HG03354 (cell line): ENCODE data around the gene BRD4.
"Not testable (repeated sequence)": the region's sequence is repeated elsewhere in the genome, so short reads cannot be mapped to it uniquely, and the experiment has no call there.

ENCODE experiments used
- ATAC-seq: cut with Tn5 transposase; IDR thresholded peaks from one replicate; pipeline ENCODE4 v1.9.1; 2021; ENCODE audit warnings: mild to moderate bottlenecking; ENCODE audit not compliant: unreplicated experiment, poor library complexity, severe bottlenecking

The BRD4 gene

DNA sequence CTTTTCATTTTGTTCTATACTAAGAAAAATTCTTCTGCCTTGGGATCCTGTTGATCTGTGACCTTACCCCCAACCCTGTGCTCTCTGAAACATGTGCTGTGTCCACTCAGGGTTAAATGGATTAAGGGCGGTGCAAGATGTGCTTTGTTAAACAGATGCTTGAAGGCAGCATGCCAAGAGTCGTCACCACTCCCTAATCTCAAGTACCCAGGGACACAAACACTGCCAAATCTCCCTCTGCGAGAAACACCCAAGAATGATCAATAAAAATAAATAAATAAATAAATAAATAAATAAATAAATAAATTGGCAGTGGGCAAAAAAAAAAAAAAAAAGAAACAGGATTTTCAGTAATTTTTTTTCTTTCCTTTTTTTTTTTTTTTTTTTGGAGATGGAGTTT is 31.5 kb upstream of the BRD4 start:
- not testable (repeated sequence) for ATAC-seq

DNA sequence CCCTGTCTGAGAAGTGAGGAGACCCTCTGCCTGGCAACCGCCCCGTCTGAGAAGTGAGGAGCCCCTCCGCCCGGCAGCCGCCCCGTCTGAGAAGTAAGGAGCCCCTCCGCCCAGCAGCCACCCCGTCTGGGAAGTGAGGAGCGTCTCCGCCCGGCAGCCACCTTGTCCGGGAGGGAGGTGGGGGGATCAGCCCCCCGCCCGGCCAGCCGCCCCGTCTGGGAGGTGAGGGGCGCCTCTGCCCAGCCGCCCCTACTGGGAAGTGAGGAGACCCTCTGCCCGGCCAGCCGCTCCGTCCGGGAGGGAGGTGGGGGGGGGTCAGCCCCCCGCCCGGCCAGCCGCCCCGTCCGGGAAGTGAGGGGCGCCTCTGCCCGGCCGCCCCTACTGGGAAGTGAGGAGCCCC is 30.7 kb upstream of the BRD4 start:
- not testable (repeated sequence) for ATAC-seq

DNA sequence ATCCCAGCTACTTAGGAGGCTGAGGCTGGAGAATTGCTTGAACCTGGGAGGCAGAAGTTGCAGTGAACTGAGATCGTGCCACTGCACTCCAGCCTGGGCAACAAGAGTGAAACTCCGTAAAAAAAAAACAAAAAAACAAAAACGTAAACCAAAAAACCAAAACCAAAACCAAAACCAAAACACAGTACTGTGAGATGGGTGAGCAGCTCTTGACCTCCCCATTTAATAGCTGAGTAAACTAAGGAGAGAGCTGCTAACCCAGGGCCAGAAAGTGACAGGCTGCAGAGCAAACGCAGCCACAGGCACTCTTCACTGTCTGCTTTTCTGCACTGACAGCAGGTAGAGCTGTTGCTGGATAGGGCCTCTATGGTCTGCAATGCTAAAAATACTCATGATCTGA is 27.7 kb upstream of the BRD4 start:
- ATAC-seq: not testable (repeated sequence)

DNA sequence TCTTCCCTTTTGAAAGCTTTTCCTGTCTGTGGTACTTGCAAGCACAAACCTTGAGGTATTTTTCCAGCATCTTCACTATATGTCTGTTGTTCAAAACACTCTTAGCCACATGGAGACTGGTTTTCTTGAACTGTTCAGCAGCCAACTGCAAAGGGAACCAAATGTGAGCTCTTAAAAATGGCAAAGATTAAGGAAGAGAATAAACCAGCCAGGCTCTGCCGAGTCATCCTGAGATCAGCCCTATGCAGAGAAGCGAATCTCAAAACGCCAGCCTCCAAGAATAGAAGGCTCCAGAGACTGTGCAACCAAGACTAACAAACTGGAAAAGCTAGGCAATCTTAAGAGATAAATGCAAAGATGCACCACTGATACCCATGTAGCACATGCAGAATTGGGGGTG is 26.6 kb upstream of the BRD4 start:
- no peak for ATAC-seq

DNA sequence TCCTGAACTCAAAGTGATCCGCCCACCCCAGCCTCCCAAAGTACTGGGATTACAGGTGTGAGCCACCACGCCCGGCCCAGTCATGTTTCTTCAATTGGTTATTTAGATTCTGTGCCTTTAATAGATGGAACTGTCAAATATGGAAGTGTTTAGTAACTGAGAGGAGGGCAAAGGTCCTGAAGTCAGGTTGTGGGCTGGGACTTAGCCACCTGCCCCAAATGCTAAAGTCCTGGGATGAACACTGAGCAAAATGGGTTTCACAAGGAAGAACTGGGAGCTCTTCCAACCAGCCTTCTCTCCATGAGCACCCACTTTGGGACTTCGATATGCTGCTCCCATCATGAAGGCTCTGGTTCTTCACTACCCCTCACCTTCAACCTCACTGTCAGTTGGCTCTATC is 25.6 kb upstream of the BRD4 start:
- no peak for ATAC-seq

DNA sequence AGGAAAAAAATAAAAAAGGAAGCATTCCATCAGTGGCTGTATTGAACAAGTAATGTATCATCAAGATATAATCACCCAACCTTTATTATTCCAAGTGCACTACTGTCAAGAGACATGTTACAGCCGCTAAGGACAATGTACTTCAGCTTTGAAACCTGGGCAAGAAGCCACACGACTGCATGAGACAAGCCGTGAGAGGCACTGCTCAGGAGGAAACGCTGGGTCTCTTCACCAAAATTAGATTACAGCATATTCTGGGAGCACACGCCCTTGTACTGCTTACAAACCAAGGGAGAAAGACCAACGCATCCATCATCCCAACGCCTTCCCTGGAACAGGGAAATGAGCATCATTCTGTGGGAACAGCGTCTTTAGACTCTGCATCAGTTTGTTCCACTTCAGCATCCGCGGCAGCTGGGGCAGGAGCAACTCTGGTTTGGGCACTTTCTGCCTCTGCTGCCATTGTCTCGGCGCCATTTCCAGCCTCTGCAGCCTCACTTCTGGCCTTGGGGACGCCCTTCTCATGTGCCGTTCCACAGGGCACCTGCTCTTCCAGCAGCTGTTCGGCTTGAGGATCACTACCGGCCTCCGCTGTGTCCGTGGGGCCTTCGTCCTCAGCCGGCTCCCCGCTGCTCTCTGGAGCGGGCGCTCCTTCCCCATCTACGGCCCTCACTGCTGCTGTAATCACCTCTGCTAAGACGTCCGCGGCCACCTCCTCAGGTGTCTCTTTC is 22.4 kb upstream of the BRD4 start:
- no peak for ATAC-seq

DNA sequence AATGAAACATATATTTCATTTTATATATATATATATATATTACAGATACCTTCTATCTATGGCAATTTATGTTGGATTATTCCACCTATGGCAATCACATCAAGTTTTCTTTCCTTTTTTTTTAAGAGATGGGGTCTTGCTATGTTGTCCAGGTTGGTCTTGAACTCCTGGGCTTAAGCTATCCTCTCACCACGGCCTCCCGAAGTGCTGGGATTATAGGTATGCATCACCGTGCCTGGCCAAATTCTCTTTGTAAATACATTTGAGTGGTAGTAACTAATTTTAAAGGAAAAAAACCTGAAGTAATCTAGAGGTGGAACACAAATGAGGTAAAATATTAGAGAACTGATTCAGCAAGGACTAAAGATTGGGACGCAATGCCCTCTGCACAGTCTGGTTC is 21.6 kb upstream of the BRD4 start:
- no peak for ATAC-seq

DNA sequence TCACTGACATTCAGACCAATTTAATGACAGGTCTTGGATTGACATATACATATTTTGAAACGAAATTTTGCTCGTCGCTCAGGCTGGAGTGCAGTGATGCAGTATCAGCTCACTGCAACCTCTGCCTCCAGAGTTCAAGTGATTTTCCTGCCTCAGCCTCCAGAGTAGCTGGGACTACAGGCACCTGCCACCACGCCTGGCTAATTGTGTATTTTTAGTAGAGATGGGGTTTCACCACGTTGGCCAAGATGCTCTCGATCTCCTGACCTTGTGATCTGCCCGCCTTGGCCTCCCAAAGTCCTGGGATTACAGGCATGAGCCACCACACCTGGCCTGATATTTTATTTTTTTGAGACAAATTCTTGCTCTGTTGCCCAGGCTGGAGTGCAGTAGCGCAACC is 20.2 kb upstream of the BRD4 start:
- ATAC-seq: not testable (repeated sequence)

DNA sequence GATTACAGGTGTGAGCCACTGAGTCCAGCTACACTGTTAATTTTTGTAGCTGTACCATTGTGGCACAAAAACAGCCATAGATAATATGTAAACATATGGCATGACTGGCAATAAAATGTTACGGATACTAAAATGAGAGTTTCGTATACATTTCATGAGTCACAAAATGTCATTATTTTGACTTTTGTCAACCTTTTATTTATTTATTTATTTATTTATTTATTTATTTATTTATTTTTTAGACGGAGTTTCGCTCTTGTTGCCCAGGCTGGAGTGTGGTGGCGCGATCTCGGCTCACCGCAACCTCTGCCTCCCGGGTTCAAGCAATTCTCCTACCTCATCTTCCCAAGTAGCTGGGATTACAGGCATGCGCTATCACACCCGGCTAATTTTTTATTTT is 9.0 kb upstream of the BRD4 start:
- ATAC-seq: not testable (repeated sequence)

DNA sequence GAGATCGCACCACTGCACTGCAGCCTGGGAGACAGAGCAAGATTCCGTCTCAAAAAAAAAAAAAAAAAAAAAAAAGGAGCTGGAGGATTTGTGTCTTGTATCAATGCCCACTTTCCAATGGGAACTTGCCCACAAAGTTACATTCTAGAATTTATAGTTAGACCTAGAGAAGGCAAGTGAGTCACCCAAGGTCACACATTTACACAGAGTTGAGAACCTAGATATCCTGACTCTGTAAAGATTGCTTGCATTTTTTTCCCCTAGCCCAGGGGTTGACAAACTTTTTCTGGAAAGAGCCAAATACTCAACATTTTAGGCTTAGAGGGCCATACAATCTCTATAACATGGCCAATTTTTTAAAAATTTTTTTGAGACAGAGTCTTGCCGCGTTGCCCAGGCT is 7.7 kb upstream of the BRD4 start:
- no peak for ATAC-seq

DNA sequence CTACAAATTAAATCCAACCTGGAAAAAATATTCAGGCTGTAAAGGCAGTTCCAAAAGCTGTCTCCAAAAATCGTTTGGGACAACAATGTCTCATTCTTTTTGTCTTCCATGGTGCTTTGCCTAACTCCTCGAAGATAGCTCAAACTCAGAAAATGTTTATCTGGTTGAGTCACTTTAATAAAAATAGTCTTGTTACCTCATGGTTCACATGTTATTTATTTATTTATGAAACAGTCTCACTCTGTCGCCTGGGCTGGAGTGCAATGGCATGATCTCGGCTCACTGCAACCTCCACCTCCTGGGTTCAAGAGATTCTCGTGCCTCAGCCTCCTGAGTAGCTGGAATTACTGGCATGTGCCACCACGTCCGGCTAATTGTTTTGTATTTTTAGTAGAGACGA is 4.9 kb upstream of the BRD4 start:
- ATAC-seq: no peak

DNA sequence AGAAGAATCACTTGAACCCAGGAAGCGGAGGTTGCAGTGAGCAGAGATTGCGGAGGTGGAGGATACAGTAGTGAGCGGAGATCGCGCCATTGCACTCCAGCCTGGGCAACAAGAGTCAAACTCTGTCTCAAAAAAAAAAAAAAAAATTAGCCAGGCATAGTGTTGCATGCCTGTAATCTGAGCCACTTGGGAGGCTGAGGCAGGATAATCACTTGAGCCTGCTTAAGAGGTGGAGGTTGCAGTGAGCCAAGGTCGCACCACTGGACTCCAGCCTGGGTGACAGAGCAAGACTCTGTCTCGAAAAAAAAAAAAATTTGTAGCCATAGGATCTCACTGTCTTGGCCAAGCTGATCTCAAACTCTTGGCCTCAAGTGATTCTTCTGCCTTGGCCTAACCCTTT is 3.7 kb upstream of the BRD4 start:
- ATAC-seq: not testable (repeated sequence)

DNA sequence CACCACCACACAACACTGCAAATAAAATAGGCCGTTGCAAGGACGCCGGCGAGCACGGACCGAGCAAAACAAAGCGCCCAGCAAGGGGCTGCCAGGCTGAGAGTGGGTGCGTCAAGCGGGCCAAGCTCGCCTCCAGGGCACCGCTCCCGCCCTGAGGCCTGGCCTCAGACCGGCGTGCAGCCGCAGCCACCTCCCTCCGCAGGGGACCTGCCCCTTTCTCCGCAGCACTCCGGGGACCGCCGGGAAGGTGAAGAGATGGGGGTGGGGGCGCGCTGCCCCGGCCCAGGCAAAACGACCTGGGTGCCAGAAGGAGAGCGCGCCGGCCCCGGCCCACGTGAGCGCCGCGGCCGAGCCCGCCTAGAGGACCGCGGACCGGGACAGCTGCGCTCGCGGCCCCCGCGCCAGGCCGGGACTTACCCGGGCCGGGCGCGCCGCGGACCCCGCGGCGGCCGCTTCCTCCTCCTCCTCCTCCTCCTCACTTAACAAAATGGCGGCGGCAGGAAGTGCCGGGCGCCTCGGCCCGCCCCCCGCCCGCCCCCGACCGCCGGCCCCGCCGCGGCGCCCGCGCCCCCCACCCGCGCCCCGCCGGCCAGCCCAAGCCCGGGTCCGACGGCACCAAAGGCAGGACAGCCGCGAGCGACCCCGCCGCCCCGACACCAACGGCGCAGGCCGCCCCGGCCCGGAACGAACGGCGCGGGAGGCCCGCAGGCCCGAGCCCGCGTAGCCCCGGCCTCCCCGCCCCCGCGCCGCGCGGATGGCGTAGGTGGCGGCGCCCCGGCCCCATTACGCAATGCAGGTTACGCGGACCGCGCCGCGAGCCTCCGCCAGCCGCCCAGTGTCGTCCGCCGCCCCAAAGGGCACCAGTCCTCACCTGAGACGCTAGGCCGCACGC is 674 bp downstream of the BRD4 start:
- peak; percentile 33 for ATAC-seq

DNA sequence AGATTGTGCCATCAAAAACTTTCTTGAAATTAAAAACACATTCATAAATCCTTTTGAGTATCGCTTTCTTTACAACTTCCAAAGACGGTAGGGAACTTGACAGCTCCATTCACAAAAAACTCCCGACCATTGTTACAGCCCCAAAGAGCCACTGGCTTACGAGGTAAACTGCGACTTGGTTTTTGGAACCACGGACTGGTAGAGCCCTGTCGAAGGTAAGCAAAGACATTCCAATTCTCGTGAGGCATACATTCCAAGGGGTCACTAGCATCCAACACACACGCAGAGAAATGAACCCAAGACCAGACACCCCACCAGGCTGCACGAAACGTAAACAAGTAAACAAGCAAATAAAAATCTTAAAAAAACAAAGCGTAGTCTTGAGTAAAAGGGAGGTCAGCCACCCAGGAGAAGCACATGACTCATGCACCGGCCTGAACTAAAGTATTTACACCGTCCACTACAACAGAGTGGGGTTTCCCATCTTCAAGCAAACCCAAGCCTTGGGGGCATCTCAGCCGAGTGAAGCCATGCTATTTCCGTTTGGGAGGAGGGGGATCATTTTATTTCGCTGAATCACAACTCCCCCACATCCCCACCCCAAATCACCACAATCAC is 1.4 kb downstream of the BRD4 start:
- ATAC-seq: no peak

DNA sequence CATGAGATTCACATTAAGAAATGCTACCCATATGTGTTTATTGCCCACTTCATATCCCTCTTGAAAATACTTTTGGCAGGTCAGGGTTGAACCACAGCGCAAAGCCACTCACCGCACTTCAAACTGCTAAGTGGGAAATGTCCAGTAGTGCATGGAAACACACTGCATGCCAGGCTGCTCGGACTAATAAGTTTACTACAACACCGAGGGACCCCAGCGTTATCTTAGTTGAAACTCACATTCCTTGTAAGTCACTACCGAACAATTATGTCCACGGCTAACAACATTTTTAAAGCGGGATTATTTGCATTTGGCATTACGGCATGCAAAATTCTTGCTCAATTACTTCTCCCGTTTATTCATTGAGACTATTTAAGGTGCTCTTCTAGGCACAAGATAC is 4.0 kb downstream of the BRD4 start:
- no peak for ATAC-seq

DNA sequence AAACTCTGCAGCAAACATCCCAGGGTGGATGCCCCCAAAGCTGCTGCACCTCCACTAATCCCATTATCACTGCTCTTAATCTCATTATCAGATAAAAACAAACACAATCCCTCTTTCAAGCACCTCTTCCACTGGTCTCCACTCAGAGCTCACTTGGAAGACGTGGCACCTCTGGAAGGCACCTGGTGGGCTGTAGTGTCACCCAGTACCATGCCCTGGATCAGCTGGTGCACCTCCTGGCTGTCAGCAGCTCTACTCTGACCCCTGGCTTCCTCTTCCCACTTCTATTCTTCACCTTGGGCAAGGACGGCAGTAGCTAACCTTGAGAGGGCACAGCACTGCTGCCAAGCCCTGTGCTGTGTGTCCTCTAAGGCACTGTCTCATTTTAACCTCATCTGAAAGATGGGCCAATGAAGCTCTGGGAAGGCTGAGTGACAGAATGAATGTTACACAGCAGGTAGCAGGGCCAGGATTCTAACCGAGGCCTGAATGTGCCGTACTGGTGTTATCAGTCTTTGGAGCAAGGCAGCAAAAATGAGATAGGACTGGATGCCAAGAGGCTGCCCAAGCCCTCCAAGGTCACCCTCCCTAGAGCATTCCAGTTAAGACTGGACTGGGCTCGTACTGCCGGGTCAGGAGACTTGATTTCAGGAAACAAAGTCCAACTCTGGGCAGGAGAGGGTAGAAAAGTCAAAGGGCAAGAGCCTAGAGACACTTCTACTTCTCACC is 7.4 kb downstream of the BRD4 start:
- no peak for ATAC-seq

DNA sequence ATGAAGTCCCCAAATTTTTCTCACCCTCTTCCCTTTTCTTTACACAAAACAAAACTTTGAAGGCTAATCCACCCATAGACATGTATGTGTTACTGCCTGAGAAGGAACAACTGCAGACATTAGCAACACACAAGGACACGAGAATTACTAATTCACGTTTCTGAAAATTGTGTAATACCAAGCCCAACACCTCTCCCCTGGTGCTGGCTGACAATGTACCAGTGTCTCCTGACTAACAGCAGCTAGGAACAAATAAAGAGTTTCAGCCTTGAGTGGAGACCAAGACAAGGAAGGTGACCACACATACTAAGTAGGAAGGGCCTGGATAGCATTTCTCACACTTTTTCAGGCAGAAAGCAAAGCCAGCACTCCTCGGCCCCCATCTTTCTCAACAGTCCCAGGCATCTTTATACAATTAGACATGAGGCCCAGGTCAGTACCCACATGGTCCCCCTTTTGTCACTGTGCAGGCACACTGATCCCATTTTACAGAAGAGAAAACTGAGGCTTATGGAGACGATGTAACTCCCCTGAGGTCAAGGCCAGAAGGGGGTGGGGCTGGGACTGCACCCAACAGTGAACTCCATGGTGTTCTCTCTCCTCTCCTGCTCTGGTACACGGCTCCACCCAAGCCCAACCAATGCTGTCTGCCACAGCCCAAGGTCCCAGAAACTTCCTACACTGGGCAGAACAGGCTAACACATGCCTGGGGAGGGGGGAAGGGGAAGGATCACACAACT is 8.7 kb downstream of the BRD4 start:
- ATAC-seq: no peak

DNA sequence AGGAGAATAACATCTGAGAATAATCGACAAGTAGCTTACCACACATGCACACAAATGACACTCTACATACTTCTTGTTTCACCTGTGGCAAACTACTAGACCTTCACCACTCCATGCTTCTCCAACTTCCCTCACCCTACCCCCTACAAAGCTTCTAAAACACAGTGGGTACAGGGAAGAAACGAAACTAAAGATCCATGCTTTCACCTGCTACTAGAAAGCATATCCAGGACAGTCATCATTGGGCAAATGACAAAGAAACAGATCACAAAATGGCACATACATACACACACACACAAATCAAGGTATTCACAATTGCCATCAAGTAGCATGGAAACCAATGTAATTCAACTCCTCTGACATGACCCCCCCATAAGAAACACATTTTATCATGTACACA is 10.6 kb downstream of the BRD4 start:
- no peak for ATAC-seq

DNA sequence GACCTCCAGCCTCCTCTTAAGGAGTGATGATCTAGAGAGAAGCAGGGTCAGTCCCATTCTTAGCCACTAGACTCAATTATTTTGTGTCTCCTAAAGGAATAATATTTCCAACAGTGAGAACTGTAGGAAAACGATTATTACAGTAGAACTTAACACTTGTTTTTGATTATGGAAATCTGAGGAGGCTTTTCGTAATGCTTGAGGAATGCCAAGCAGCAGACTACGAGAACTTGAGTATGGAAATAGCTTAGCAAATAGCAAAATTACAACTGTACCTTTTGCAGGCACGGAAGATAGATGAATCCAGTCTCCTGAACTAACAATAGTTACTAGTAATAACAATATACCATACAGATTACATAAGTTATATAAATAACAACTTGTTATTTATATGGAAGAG is 12.2 kb downstream of the BRD4 start:
- ATAC-seq: no peak
